Glomerular endothelial cell (primary cell): ENCODE data around the gene ERCC6. TPM values are rescaled to one million over a fixed set of nuclear protein-coding genes. Genes with fewer than 3 reads are reported as not detected.

ENCODE experiments used
- DNase-seq: peaks from one replicate; pipeline ENCODE4 v3.0.0-alpha.2; 2011; ENCODE audit warnings: low read depth, low spot score; ENCODE audit errors: extremely low read depth
- total RNA-seq: library from RNA; depleted of rRNA; stranded (reverse); fragments of >200 nt; gene quantifications from 2 replicates; pipeline ENCODE4 v1.2.3, GENCODE V29; 2015

Gene ERCC6
- total RNA-seq, result 10.7 and 14.5 TPM in 2 replicates

- DNase-seq, result peak; percentile 84
Measured at GRCh38 chr10:49538381-49539319, at the start of gene ERCC6. ERCC6 (minus strand) TSS chr10:49539121.

GRCh38 chr10:49587981-49588380, 49.1 kb upstream of the ERCC6 start:
- DNase-seq, result no peak

- no peak for DNase-seq
Measured at GRCh38 chr10:49585387-49585786, 46.5 kb upstream of the ERCC6 start.

- DNase-seq, result no peak
Measured at GRCh38 chr10:49579621-49580020, 40.7 kb upstream of the ERCC6 start.

GRCh38 chr10:49578392-49578791, 39.5 kb upstream of the ERCC6 start:
- no peak for DNase-seq

- DNase-seq, result no peak
Measured at GRCh38 chr10:49577182-49577925, 38.4 kb upstream of the ERCC6 start.

GRCh38 chr10:49575489-49576072, 36.7 kb upstream of the ERCC6 start:
- no peak for DNase-seq

- no peak for DNase-seq
Measured at GRCh38 chr10:49572594-49573114, 33.7 kb upstream of the ERCC6 start.

GRCh38 chr10:49571388-49571787, 32.5 kb upstream of the ERCC6 start:
- DNase-seq, result no peak

- DNase-seq, result no peak
Measured at GRCh38 chr10:49569031-49569631, 30.2 kb upstream of the ERCC6 start.

- no peak for DNase-seq
Measured at GRCh38 chr10:49568235-49568634, 29.3 kb upstream of the ERCC6 start.

- DNase-seq, result no peak
Measured at GRCh38 chr10:49567810-49568209, 28.9 kb upstream of the ERCC6 start.

GRCh38 chr10:49564461-49565009, 25.6 kb upstream of the ERCC6 start:
- no peak for DNase-seq

GRCh38 chr10:49562893-49563292, 24.0 kb upstream of the ERCC6 start:
- no peak for DNase-seq

- no peak for DNase-seq
Measured at GRCh38 chr10:49560526-49560925, 21.6 kb upstream of the ERCC6 start.

GRCh38 chr10:49559476-49559875, 20.6 kb upstream of the ERCC6 start:
- no peak for DNase-seq

- DNase-seq, result no peak
Measured at GRCh38 chr10:49558190-49558589, 19.3 kb upstream of the ERCC6 start.

- DNase-seq, result no peak
Measured at GRCh38 chr10:49557681-49558080, 18.8 kb upstream of the ERCC6 start.

- DNase-seq, result no peak
Measured at GRCh38 chr10:49556723-49557122, 17.8 kb upstream of the ERCC6 start.

- DNase-seq, result peak; percentile 61
Measured at GRCh38 chr10:49552277-49552676, 13.4 kb upstream of the ERCC6 start.
